Activated T-cell treated with anti-CD3 and anti-CD28 coated beads, Interleukin-2, amount 50 U/mL, for 48 hours (primary cell): ENCODE measurements around the gene HTR3B.

Experiments used
- DNase-seq, 2 experiments: peaks; one replicate each; pipeline ENCODE4 v3.0.0-alpha.2; 2020

The HTR3B gene

GRCh38 chr11:113991718-113992458 lies 87.3 kb downstream of the HTR3B start:
- no peak for DNase-seq

- DNase-seq, result no peak
These were observed 88.0 kb downstream of the HTR3B start for GRCh38 chr11:113992459-113993110.

DNA sequence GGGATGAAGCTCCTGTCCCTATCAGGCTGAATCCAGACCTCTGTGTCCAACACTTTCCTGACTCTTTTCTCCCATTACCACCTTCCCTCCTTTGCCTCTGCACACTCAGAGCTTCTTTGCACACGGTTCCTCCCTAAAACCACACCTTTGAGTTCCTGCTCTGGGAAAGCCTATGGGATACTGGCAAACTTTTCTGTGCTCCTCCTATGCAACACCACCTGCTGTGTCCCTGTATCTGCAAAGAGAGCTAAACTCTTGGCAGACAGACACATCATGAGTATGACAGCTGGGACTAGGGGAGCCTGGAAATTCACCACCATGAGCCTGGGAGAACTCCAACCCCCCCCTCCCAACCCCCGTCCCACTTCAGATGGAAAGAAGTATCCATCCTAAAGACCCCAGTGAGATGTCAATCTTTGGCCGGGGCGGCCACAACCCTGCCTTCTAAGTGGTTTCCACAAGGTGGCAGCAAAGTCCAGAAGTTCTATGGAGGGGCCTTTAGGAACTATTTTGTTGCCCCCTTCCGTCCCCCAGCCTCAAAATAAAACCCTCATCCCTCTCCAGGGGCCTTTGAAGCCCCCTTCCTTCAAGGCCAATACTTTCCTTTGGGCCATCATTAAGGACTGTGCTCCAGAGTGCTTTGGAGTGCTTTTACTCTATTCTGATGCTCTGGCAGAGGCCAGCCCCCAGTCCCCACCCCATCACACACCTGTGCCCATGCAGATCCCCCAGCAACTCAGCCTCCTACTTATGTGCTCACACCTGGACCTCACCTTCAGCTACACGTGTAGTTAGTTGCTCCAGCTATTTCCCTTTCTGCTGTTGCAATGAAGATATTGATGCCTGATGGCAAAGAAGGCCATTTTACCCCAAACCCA lies 89.7 kb downstream of the HTR3B start:
- DNase-seq, result peak; percentile 38 to 54
